ENCODE data around the gene SKAP1. TPM values are rescaled to one million over a fixed set of nuclear protein-coding genes. Genes with fewer than 3 reads are reported as not detected.

The SKAP1 gene
- total RNA-seq, 2 experiments from 2014 or later = 1.2 TPM; not detected in 1

GRCh38 chr17:48148029-48148770, 281.8 kb downstream of the SKAP1 start:
- Histone ChIP-seq H2AFZ (ENCODE audit: low read length) (no peak overlapping the region), H3K4me1 (ENCODE audit: insufficient read depth, low read length, poor library complexity, severe bottlenecking) (no peaks in the 10 kb centered on the region), H3K27ac (ENCODE audit: low read depth, low read length, poor library complexity, severe bottlenecking) (no peak overlapping the region), H3K9me3 (ENCODE audit: low read length) (no peaks in the 10 kb centered on the region), H4K20me1 (ENCODE audit: insufficient read depth, low read length) (no peaks in the 10 kb centered on the region), H3K79me2 (ENCODE audit: insufficient read depth, low read depth, low read length) (no peaks in the 10 kb centered on the region), H3K4me3 (ENCODE audit: low read depth, low read length, poor library complexity, severe bottlenecking) (no peak overlapping the region), H3K36me3 (ENCODE audit: insufficient read depth, low read length) (no peaks in the 10 kb centered on the region), H3K9me2 (ENCODE audit: insufficient read depth, low read length) (no peaks in the 10 kb centered on the region), H3K4me2 (ENCODE audit: low read length) (no peak overlapping the region)
- TF ChIP-seq CTCF (conservative IDR thresholded peaks at IDR 0.05; ENCODE audit: low read length) (no peak), EZH2phosphoT487 (IDR thresholded peaks at IDR 0.05; ENCODE audit: borderline replicate concordance, low read depth, low read length) (no peak)
- POLR2A ChIA-PET = interaction anchor here (0.6 kb wide), 1 partner anchor 562 kb away, joined by 3 read pairs; no protein-coding TSS in a partner anchor
- CTCF ChIA-PET (ENCODE audit: unreplicated experiment) = no interaction called here
- no peak for DNase-seq (ENCODE audit: low spot score)
- intact Hi-C loops (cut with micrococcal nuclease; ENCODE audit: unreplicated experiment) = no loop called here
- no TSS peak for BruUV-seq (replicated peaks)

GRCh38 chr17:48144976-48145798, 284.8 kb downstream of the SKAP1 start:
- intact Hi-C loops (cut with micrococcal nuclease; ENCODE audit: unreplicated experiment) = no loop called here
- no TSS peak for BruUV-seq (replicated peaks)
- H3K4me2 ChIP-seq (ENCODE audit: low read length) = no peak overlapping the region
- TF ChIP-seq CTCF (conservative IDR thresholded peaks at IDR 0.05; ENCODE audit: low read length) (no peak), EZH2phosphoT487 (IDR thresholded peaks at IDR 0.05; ENCODE audit: borderline replicate concordance, low read depth, low read length) (no peak)
- H2AFZ ChIP-seq (ENCODE audit: low read length) = no peak overlapping the region
- no peaks in the 10 kb centered on the region for H3K9me3 ChIP-seq (ENCODE audit: low read length)
- no peaks in the 10 kb centered on the region for H3K9me2 ChIP-seq (ENCODE audit: insufficient read depth, low read length)
- POLR2A ChIA-PET = no interaction called here
- H3K79me2 ChIP-seq (ENCODE audit: insufficient read depth, low read depth, low read length) = no peaks in the 10 kb centered on the region
- H3K4me3 ChIP-seq (ENCODE audit: low read depth, low read length, poor library complexity, severe bottlenecking) = no peak overlapping the region
- no peaks in the 10 kb centered on the region for H4K20me1 ChIP-seq (ENCODE audit: insufficient read depth, low read length)
- H3K27ac ChIP-seq (ENCODE audit: low read depth, low read length, poor library complexity, severe bottlenecking) = no peak overlapping the region
- no peaks in the 10 kb centered on the region for H3K4me1 ChIP-seq (ENCODE audit: insufficient read depth, low read length, poor library complexity, severe bottlenecking)
- H3K36me3 ChIP-seq (ENCODE audit: insufficient read depth, low read length) = no peaks in the 10 kb centered on the region
- no peak for DNase-seq (ENCODE audit: low spot score)
- CTCF ChIA-PET (ENCODE audit: unreplicated experiment) = no interaction called here

GRCh38 chr17:48144231-48144630, 285.8 kb downstream of the SKAP1 start:
- H3K9me3 ChIP-seq (ENCODE audit: low read length) = no peaks in the 10 kb centered on the region
- H3K79me2 ChIP-seq (ENCODE audit: insufficient read depth, low read depth, low read length) = no peaks in the 10 kb centered on the region
- TF ChIP-seq EZH2phosphoT487 (IDR thresholded peaks at IDR 0.05; ENCODE audit: borderline replicate concordance, low read depth, low read length) (no peak), CTCF (conservative IDR thresholded peaks at IDR 0.05; ENCODE audit: low read length) (no peak)
- no peak for DNase-seq (ENCODE audit: low spot score)
- H3K4me2 ChIP-seq (ENCODE audit: low read length) = peak overlapping the region; percentile 8; the same call in 1 of the 2 replicates
- no peaks in the 10 kb centered on the region for H4K20me1 ChIP-seq (ENCODE audit: insufficient read depth, low read length)
- H3K27ac ChIP-seq (ENCODE audit: low read depth, low read length, poor library complexity, severe bottlenecking) = no peak overlapping the region
- CTCF ChIA-PET (ENCODE audit: unreplicated experiment) = no interaction called here
- H2AFZ ChIP-seq (ENCODE audit: low read length) = no peak overlapping the region
- no peaks in the 10 kb centered on the region for H3K9me2 ChIP-seq (ENCODE audit: insufficient read depth, low read length)
- H3K4me3 ChIP-seq (ENCODE audit: low read depth, low read length, poor library complexity, severe bottlenecking) = no peak overlapping the region
- H3K36me3 ChIP-seq (ENCODE audit: insufficient read depth, low read length) = no peaks in the 10 kb centered on the region
- POLR2A ChIA-PET = no interaction called here
- H3K4me1 ChIP-seq (ENCODE audit: insufficient read depth, low read length, poor library complexity, severe bottlenecking) = no peaks in the 10 kb centered on the region
- BruUV-seq (replicated peaks) = no TSS peak
- intact Hi-C loops (cut with micrococcal nuclease; ENCODE audit: unreplicated experiment) = no loop called here

Measured in OCI-LY7 (cell line).